Calu3 (cell line): Measurements from ENCODE around the gene SMCP. TPM values are rescaled to one million over a fixed set of nuclear protein-coding genes. Genes with fewer than 3 reads are reported as not detected.

Experiments
- BruUV-seq: library from RNA; stranded (reverse); fragments of 400-500 nt; replicated peaks from 2 replicates; lab custom pipeline; 2021; lab: Mats Ljungman, UMichigan
- CTCF ChIA-PET: fragments of 300-600 bp; sonication (Branson Sonifier 250); formaldehyde crosslinking; loops from one replicate; lab custom pipeline; 2022; ENCODE audit warnings: antibody characterized with exemption; lab: Charles Lee
- DNase-seq: peaks from one replicate; pipeline ENCODE4 v3.0.0; 2022
- H3K27ac Mint-ChIP-seq: one replicate; pipeline ENCODE4 v1.8.0; 2022; ENCODE audit warnings: mixed read lengths; ENCODE audit not compliant: unreplicated experiment
- H3K27me3 Mint-ChIP-seq: one replicate; pipeline ENCODE4 v1.8.0; 2022; ENCODE audit warnings: mixed read lengths; ENCODE audit not compliant: unreplicated experiment
- H3K36me3 Mint-ChIP-seq: one replicate; pipeline ENCODE4 v1.8.0; 2022; ENCODE audit warnings: mild to moderate bottlenecking, moderate library complexity, mixed read lengths; ENCODE audit not compliant: insufficient read depth, unreplicated experiment
- H3K4me1 Mint-ChIP-seq: one replicate; pipeline ENCODE4 v1.8.0; 2022; ENCODE audit warnings: mild to moderate bottlenecking, low read depth, mixed read lengths; ENCODE audit not compliant: unreplicated experiment
- H3K4me3 Mint-ChIP-seq: one replicate; pipeline ENCODE4 v1.8.0; 2022; ENCODE audit warnings: mild to moderate bottlenecking, low read depth, moderate library complexity, mixed read lengths; ENCODE audit not compliant: unreplicated experiment
- H3K9me3 Mint-ChIP-seq: one replicate; pipeline ENCODE4 v1.8.0; 2022; ENCODE audit warnings: low read depth, mixed read lengths; ENCODE audit not compliant: unreplicated experiment
- intact Hi-C: fragments of 100-400 bp; cut with micrococcal nuclease; formaldehyde crosslinking; loops from one replicate; pipeline ENCODE4 v1.10.0; 2022; ENCODE audit not compliant: unreplicated experiment
- total RNA-seq: library from RNA; stranded (reverse); gene quantifications from 2 replicates; pipeline ENCODE4 v1.2.3, GENCODE V29; 2022
- TF ChIP-seq, protein P1 (sequence below): fragments of 200-600 bp; IDR thresholded peaks from one replicate; pipeline ENCODE4 v1.8.0; 2022; ENCODE audit warnings: antibody characterized with exemption; ENCODE audit not compliant: unreplicated experiment

Gene SMCP
- total RNA-seq, 1 experiment from 2014 or later = not detected

DNA sequence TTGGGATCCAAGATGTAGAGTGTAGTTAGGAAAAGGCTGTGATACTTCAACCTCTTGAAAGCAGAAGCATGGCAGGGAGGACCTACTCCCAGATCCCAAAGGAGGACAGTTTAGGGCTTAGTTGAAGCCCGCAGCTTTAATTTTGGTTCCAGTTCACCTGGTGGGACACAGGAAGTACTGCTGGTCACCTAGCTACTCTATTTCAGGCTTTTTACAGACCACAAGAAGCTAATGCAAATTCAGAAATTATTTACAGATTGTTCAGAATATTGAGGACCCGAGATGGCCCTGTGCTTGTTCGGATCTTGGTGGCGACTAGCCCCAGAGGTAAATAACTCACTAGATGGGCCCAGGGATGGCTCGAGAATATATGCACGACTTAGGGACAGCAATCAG lies 6.4 kb upstream of the SMCP start:
- DNase-seq = no peak
- Mint-ChIP-seq H3K27ac (no peak overlapping the region), H3K27me3 (no peaks in the 10 kb centered on the region), H3K9me3 (no peaks in the 10 kb centered on the region), H3K4me3 (no peak overlapping the region), H3K4me1 (no peaks in the 10 kb centered on the region), H3K36me3 (no peaks in the 10 kb centered on the region)
- intact Hi-C loops = loop anchor here (1.0 to 2.0 kb wide), 6 partner anchors 35 to 407 kb away; no protein-coding TSS in a partner anchor
- no TSS peak for BruUV-seq
- CTCF ChIA-PET = interaction anchor here (0.6 to 4.6 kb wide), 8 partner anchors 35 to 325 kb away, joined by 3 to 76 read pairs (median 10); partner anchors contain the start of gene IVL
- TF ChIP-seq, protein P1, sequence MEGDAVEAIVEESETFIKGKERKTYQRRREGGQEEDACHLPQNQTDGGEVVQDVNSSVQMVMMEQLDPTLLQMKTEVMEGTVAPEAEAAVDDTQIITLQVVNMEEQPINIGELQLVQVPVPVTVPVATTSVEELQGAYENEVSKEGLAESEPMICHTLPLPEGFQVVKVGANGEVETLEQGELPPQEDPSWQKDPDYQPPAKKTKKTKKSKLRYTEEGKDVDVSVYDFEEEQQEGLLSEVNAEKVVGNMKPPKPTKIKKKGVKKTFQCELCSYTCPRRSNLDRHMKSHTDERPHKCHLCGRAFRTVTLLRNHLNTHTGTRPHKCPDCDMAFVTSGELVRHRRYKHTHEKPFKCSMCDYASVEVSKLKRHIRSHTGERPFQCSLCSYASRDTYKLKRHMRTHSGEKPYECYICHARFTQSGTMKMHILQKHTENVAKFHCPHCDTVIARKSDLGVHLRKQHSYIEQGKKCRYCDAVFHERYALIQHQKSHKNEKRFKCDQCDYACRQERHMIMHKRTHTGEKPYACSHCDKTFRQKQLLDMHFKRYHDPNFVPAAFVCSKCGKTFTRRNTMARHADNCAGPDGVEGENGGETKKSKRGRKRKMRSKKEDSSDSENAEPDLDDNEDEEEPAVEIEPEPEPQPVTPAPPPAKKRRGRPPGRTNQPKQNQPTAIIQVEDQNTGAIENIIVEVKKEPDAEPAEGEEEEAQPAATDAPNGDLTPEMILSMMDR = no peak

DNA sequence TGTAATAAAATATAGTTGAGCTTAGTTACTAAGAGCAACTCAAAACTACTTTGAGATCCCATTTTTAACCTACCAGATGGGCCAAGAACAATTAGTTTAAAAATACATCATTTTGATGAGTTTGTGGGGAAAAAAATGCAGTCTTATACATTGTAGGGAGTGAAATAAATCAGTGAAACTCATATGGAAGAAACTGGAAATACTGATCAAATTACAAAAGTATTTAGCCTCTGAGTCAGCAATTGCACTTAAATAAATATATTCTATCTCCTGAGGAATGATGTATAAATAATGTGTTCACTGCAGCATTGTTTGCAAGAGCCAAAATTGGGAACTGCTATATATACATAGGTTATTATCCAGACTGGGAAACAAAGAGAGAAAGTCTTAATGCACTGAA lies 4.6 kb upstream of the SMCP start:
- intact Hi-C loops = no loop called here

DNA sequence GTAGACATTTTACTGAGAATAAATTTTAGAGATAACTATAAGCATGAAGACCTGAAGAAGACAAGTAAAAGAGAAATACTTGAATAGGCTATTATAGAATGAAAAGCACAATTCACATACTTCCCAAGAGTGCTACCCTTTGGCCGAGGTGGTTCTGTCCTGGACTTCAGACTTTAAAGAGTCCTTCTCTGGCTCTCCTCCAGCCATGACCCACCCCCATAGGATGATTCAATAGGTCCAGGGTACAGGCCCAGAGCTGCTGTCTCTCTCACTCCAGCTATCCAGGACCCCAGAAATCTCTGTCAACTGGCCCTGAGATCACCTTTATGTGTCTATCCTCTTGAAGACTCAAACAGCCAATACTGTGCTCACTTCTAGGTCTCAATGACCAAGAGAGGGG lies 1.3 kb upstream of the SMCP start:
- BruUV-seq = no TSS peak
- no peaks in the 10 kb centered on the region for H3K36me3 Mint-ChIP-seq
- TF ChIP-seq, protein P1 = no peak
- CTCF ChIA-PET = no interaction called here
- intact Hi-C loops = no loop called here
- no peaks in the 10 kb centered on the region for H3K4me1 Mint-ChIP-seq
- no peaks in the 10 kb centered on the region for H3K27me3 Mint-ChIP-seq
- no peak overlapping the region for H3K4me3 Mint-ChIP-seq
- no peaks in the 10 kb centered on the region for H3K9me3 Mint-ChIP-seq
- H3K27ac Mint-ChIP-seq = no peak overlapping the region
- DNase-seq = no peak

More for the DNA sequence above, 4.6 kb upstream of the SMCP start:
- TF ChIP-seq, protein P1 = no peak
- CTCF ChIA-PET = interaction anchor here (4.6 kb wide), 1 partner anchor 319 kb away, joined by 76 read pairs; no protein-coding TSS in a partner anchor
- Mint-ChIP-seq H3K4me3 (no peak overlapping the region), H3K36me3 (no peaks in the 10 kb centered on the region), H3K27me3 (no peaks in the 10 kb centered on the region), H3K9me3 (no peaks in the 10 kb centered on the region), H3K4me1 (no peaks in the 10 kb centered on the region), H3K27ac (no peak overlapping the region)
- no TSS peak for BruUV-seq
- DNase-seq = no peak

DNA sequence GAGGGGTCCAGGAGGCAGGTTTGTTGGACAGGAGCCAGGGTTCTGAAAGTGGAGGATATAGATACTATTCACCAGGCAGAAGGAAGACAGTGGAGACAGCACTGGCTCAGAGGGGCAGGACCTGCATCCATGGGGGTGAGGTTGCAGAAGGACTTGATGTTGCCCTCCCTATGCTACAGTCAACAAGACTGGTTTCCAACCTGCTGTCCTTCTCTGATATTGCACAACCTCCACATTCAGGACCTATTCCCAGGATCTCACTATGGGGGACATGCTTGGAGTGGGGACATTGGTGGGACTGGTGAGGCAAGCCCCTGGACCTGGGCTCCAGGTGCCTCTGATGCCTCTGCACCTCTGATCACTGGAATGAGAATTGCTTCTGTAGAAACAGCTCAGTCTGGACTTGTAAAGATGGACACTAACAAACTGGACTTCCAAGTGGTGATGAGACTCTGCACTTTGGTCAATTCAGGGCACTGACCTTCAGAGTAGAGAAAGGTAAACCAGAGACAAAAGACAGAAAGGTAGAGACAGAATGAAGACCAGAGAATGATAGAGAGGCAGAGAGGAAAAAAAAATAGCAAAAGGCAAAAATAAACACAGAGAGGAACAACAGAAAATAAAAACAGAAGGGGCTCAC lies 1.6 kb downstream of the SMCP start:
- no peaks in the 10 kb centered on the region for H3K27me3 Mint-ChIP-seq
- H3K4me1 Mint-ChIP-seq = no peaks in the 10 kb centered on the region
- intact Hi-C loops = no loop called here
- no peak overlapping the region for H3K27ac Mint-ChIP-seq
- H3K4me3 Mint-ChIP-seq = no peak overlapping the region
- TF ChIP-seq, protein P1 = no peak
- CTCF ChIA-PET = interaction anchor here (0.6 to 1.1 kb wide), 3 partner anchors 9 to 84 kb away, joined by 4 to 6 read pairs (median 5); no protein-coding TSS in a partner anchor
- H3K9me3 Mint-ChIP-seq = no peaks in the 10 kb centered on the region
- no TSS peak for BruUV-seq
- no peak for DNase-seq
- H3K36me3 Mint-ChIP-seq = no peaks in the 10 kb centered on the region
